Activated T-helper 9 cell treated with anti-CD3 and anti-CD28 coated beads, Interleukin-2, amount 50 U/mL, for 16 hours (primary cell): ENCODE data around the gene DLG3.
"Not testable (repeated sequence)": the region's sequence is repeated elsewhere in the genome, so short reads cannot be mapped to it uniquely, and the experiment has no call there.

Experiments
- DNase-seq: peaks from one replicate; pipeline ENCODE4 v3.0.0-alpha.2; 2020; ENCODE audit warnings: low read depth

Gene DLG3

DNA sequence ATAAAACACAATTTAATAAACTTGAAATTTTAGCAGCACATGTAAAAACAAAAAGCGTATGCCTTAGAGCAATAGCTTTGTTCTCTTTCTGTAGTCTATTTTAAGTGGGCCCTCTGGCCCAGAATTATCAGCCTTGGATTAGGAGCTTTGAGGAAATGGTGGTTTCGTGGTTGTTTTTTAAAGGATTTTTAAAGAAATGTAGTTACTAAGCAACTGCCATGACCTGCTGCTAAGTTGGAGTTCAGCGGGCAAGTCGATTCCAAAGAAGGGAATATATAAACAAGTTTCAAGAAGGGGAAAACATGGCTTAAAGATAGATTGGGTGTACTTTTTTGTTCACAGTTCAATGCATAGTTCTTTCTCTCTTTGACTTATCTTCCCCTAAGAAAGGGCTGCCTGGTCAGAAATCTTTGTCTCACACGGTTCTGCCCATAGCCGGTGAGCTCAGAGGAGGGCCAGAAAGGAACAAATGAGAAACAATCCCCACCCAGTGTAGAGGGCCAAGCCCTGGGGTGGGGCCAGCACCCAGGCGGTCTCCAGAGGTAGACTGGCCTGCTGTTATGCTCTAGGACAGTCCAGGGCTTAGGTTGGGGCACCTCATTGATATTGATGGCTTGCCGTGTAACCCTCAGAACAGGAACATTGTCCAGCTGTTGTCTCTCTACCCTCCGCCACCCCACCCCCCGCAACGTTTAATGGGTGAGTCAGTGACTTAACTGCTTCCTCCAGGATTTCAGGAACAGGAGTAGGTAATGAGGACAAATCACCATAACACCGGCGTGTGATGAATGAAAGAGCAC is 32.5 kb downstream of the DLG3 start:
- no peak for DNase-seq

DNA sequence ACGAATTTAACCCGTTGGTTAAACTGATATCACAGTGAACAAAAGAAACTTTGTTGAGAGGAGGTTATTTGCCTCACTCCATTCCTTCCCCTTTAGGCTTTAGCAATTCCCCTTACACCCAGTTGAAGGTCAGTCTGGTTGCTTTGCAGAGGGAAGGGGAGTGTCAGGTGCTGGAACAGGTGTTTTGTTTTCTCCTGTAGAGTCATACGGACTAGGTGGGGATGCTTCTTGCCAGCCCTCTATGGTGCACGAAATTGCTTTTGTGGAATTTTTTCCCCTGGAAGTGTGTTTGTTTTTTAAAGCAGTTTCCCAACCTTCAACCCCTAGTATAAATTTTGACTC is 33.1 kb downstream of the DLG3 start:
- no peak for DNase-seq

DNA sequence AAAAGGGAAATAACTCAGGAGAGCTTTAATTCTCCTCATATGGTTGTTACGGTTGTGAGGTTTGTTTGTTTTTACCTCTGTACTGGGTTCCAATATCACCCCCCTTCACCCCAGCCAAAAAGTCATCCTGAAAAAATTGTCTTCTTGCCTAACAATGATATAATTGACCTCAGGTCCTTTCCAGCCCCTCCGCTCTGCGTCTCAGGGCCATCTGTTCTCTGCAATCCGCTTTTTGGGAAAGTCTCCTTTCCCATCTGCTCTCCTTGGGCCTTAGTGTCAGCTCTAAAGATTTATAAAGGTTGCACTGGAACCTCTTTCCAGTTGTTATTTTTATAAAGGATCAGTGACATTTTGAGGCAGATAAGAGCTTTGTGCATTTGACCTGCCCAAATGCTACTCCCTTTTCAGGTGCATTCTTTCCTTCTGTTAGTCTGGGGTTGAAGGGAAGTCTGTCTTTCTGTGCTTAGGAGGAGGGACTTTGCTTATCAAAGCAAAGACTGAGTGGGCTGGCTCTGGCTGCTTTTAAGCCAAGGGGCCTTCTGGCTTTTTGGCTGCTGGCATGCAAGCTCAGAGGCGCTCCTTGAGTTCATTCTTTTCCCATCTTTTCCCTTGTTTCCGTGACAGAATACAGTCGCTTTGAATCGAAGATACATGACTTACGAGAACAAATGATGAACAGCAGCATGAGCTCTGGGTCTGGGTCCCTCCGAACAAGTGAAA is 34.1 kb downstream of the DLG3 start:
- DNase-seq: no peak

DNA sequence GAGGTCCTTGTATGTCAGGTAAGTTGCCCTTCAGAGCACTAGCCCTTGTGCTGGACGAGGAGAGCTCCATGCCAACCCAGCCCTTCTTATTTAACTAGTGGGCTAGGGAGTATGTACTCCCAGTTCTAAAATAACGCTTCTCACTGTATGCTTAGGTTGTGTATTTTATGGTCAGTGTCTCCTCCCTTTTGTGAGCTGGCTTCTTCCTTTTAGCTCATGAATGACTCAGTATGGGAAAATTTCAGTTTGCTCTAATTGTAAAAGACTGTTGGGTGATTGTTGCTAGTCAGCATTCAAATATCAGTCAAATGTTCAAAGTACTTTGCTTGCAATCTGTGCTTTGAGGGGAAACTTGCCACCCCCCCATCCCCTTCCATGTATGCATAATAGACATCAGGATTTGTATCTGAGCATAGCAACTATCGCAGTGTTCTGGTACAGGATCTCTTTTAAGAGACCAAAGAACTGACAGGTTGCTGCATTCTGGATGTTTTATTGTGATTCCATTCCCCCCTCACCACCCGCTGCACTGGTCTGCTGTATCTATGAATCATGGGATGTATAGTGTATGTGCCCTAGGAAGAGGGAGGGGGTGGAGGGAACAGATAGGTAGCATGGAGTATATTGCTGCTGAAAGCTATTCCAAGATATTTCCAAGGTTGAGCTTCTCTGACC is 34.7 kb downstream of the DLG3 start:
- DNase-seq: no peak

DNA sequence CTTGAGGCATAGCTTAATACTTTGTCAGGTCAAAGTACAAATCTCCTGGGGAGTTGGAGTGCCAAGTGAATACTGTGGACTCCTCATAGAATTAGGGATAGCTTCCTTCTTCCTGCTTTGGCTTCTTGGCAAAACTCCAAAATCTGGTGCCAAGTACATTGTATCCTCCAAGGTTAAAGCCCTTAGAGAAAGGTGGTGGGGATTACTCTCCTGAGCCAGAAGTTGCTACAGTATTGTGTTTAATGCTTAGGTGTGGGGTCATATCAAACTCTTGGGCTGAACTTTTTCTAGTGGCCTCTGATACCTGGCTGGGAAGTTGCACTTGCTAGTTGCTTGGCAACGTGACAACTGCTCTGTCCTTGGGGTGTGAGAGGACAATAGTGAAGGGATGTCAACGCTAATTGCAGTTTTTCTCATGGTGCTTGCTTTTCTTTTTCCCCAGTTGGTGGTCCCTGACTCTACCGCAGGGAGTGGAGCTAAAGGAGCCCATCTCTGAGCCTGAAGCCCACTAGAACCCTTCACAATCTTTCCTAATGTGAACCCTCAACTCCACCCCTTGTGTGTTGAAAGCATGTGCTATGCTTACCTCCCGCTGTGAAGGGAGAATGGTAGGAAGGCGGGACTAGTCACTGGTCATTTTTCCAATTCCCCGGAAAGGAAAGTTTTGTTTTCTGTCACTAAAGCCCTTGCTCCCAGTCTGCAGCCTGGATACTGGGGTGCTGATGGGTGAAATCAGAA is 35.5 kb downstream of the DLG3 start:
- no peak for DNase-seq

DNA sequence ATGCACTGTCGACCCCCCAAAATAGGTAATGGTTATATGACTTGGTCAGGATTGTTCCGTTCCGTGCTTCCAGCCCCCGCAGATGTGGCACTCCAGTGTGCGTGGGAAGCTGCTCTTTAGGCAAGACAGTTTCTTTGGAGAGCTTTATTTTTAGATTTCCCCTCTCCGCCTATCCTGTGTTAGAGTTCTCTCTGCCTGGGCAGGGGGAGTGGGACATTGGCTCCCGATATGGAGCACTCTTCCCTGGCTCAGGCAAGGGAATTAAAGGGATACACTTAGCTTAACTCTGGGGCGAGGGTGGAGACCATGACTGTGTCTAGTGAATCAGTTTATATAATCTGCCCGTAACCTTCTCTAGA is 36.0 kb downstream of the DLG3 start:
- DNase-seq: no peak

DNA sequence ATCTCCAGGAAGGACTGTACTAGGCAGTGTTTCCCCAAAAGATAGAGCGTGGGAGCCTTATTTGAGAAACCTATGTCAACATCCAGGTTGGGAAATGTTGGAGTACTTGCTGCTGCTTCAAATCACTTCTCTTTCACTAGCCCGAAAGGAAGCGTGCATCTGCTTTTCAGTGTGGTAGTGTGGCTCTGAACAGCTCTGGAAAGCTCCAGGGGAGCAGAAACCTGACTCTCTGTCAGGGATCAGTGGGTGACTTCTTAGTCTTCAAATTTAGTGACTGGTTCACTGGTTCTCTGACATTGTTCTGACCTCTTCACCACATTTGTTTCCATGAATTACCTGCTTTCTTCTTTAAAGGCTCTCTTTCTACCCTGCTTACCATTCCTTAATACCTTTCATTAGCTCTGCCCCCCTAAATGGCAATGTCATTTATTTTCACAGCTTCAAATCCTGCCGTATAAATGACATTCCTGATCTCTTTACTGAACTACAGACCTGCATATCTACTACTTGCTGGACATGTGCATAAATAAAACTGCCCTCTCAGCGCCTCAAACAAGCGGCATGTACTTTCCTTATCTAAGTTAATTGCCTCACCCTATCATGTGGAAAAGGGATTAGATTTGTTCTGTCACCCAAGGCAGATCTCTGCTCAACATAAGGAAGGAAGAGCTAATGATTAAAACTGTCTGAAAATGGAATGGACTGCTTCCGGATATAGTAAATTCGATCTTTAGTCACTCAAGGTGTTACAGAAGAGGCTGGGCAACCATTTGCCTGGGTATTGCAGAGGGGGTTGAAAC is 37.0 kb downstream of the DLG3 start:
- DNase-seq: no peak

DNA sequence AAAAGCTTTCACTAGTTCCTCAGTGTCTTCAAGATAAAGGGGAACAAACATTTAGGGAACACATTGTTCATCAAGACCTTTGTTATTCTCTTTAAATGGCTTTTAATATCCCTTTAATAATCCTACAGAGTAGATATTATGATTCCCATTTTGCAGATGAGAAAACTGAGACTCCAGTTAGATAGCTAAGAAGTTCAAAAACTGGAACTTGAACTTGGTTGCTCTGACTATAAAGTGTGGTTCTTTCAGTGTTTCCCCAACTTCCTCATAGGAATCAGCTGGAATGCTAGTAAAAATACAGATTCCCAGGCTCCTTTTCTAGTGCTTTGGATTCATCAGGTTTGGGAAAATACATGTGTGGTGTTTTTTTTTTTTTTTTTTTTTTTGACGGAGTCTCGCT is 37.7 kb downstream of the DLG3 start:
- no peak for DNase-seq

DNA sequence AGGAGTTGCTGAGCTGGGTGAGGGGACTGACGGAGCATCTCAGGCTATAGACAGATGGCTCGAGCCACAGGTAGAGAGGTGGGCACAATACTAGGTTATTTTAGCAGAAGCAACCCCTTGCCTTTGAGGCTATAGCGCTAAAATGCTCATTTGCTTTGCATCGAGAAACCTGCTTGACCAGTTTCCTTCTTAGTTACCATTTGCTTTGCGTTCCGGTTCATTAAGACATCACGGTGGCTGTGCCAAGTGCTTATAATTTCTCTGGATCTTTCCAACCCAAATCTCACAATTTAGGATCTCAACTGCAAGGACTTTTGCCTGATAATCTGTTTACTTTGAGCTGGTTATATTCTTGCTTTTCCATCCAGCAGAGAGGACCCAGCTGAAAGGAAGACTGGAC is 40.8 kb downstream of the DLG3 start:
- no peak for DNase-seq

DNA sequence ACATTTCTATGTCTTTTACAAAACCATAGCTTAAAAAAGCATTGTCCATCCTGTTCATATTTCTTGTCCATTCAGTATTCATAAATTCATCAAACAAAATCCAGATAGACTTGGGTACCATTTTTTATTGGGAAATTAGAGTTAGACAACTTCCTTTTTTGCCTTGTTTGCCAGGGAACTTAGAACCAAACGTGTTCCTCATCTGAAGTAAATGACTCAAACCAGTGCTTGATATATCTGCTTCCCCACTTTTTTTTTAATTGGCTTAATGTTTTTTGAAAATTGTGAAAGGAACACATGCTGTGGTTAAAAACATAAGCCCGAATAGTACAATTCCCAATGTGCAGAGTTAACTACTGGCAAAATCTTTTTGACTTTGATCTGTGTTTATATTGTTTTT is 44.2 kb downstream of the DLG3 start:
- no peak for DNase-seq

DNA sequence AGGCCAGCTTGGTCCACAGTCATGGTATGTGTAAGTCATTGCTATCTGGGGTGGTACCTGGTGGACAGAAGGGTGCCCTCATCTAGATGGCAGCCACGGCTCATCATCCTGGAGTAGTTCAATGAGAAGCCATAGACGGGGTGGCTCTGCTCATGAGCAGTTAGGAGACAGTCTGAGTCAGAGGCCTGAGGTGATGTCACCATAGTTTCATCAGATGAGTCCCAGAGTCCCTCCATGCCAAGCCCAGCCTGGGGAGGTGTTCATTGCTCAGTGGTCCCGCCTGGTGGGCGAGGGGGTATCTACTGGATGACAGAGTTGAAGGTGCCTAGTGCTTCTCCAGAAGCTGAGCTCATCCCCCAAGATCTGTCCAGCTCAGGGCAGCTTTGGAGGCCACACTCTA is 49.8 kb downstream of the DLG3 start:
- DNase-seq: no peak

DNA sequence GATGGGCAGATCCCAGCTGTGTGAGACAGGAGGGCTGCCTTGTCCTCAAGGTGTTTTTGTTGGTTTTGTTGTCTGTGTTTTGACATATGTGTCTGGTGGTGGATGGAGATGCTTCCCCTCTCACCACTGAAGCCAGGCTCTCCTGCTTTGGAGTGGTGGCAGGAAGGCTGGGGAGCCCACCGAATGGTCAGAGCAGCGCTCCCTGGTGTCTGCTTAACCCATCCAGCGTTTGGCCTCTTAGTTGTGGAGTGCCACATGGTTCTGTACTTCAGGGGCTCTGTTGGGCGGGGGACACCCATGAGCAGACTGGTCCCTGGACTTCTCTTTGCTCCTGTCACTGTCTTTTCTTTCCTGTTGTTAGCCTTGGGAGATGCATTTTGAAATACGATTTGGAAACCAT is 51.9 kb downstream of the DLG3 start:
- DNase-seq: no peak

DNA sequence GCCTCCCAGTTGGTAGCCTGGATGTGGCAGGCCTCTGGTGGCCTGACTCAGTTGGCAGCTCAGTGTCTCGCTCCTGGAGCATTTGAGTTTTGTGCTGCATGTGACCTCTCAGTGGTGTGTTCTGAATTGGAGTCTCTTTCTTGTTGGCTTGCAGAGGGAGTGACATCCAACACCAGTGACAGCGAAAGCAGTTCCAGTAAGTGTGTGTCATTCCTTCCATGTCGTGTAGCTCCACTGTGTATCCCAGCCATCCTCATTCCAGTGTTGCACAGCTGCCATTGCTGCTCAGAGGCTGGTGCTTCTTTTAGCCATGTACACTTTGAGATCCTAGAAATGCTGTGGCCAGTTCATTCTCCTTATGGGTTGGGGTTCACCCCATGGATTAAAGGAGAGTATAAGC is 52.4 kb downstream of the DLG3 start:
- DNase-seq: no peak

DNA sequence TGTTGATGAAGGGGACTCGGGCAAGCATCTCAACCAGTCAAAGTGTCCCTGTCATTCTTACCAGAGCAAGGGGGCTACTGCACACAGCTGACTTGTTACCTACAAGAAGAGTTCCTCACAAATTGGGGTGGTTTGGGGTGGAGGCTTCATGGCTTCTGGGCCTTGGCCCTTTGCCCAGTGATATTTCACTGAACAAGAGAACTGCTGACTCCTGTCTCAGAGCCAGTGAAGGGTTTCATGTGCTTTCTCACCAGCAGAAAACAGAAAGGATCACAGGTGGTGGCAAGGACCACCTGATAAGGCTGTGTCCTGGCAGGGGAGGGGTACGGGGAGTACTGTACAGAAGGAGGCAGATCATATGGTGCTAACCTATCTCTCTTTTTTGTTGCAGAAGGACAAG is 53.5 kb downstream of the DLG3 start:
- no peak for DNase-seq

DNA sequence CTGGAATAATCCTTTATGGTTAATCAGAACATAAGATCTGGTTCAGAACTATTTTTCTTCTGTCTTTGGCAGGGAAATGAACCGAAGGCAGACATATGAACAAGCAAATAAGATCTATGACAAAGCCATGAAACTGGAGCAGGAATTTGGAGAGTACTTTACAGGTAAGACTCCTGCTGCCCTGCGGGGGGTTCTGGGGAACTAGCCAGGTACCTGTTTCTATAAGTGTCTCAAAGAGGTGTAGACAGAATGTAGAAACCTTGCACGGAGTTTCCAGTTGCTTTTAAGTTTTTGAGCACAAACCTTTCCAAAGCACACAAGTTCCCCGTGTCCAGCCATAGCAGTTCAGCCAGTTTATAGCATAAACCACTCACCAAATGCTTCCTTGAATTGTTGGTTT is 56.2 kb downstream of the DLG3 start:
- DNase-seq: no peak

DNA sequence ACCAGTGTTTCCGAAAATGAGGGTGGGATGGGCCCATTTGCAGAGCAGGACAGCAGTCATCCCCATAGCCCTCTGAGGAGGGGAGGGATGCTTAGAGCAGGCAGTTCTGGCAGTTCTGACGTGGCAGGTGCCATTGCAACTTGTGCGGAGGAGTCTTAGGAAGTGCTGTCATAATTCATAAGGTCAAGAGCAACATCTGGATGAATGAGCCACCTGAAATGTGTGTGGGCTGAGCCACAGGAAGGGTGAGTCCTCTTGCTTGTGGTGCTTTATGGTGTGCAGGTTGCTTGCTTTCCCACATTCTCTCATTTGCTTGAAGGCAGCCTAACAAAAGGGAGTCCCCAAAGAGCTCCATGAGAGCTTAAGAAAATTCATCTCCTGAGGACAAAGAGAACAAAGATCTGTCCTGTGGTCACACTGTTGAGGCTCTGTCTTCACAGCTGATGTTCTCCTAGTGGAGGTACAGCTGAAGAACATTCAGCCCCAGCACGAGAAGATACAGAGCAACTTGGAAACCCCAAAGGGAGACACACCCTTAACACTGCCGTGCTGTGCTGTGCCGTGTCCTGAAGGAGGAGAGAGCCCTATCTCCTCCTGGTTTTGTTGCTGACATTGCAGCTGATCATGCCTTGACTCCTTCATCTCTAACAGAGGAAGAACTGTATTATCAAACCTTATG is 60.3 kb downstream of the DLG3 start:
- DNase-seq: no peak

DNA sequence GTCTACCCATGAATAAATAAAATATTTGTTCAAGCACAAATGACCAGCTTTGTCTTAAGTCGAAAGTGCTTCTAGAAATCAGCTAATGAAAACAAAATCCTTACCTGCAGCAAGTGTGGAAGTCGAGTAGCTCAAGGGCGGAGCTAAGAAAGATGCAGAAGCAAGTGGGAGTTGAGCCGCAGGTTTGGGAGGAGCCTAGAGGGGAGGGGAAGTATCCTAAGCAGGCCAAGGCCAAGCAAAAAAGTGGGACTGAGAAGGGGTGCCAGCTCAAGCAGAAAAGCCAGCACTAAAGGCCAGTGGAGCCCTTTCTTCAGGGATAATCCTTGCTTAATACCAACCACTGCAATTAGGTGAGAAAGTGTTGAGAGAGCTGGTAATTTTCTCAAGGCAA is 60.8 kb downstream of the DLG3 start:
- no peak for DNase-seq

DNA sequence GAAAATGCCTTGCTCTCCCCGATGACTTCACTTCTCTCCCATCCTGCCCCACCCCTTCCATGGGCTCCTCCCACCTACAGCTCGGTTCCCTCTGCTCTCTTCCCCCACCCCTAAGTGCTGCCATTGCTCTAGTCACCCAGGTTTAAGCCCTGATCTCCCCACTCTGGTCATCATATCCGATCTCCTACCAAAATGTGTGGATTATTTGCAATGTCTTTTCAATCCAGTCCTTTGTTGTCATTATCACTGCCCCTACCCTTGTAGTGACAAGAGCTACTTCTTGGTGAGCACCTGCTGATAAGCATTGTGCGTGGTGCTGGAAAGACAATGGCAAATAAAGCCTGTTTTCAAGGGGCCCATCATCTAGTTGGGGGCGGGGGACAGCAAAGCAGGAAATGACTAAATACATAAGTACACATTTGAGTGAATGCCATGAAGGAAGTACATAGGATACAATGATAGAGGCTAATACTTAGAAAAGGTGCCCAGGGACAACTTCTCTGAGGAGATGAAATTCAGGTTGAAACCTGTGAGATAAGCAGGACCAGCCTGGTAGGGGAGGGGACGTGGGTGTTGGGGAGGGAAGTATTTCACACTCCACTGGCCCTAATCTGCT is 63.8 kb downstream of the DLG3 start:
- no peak for DNase-seq

DNA sequence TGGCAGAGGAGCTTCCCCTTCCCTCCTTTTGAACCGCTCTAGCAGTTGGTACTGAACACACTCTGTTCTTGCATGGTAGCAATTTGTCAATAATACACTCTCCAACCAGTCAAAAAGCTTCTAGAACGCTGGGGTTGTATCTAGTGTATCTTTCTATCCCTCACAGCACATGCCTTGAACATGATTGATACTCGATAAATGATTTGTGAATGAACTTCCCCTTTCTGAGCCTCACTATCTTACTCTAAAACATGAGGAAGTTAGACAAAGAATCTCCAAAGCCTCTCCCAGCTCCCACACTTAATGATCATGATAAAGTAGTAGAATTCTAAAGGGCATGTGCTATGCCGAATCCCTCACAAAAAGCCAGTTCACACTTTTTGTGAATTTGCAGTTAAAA is 64.4 kb downstream of the DLG3 start:
- no peak for DNase-seq

DNA sequence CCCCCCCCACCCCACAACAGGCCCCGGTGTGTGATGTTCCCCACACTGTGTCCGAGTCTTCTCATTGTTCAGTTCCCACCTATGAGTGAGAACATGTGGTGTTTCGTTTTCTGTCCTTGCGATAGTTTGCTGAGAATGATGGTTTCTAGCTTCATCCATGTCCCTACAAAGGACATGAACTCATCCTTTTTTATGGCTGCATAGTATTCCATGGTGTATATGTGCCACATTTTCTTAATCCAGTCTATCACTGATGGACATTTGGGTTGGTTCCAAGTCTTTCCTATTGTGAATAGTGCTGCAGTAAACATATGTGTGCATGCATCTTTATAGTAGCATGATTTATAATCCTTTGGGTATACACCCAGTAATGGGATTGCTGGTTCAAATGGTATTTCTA is 70.6 kb downstream of the DLG3 start:
- DNase-seq: not testable (repeated sequence)

DNA sequence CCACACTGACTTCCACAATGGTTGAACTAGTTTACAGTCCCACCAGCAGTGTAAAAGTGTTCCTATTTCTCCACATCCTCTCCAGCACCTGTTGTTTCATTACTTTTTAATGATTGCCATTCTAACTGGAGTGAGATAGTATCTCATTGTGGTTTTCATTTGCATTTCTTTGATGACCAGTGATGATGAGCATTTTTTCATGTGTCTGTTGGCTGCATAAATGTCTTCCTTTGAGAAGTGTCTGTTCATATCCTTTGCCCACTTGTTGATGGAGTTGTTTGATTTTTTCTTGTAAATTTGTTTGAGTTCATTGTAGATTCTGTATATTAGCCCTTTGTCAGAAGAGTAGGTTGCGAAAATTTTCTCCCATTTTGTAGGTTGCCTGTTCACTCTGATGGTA is 71.1 kb downstream of the DLG3 start:
- not testable (repeated sequence) for DNase-seq
